T47D (cell line): ENCODE data around the gene SHISA6.

Experiments
- DNase-seq, 2 experiments: peaks; one replicate each; pipeline versions ENCODE4 v3.0.0 to v3.0.0-alpha.2; 2011 to 2012; ENCODE audit warnings: low read depth in 1 of 2, low spot score in 1 of 2
- JUND ChIP-seq: IDR thresholded peaks from 2 replicates; pipeline ENCODE4 v1.6.1; 2012; ENCODE audit warnings: low read depth
- in situ Hi-C: cut with HindIII; loops from 2 replicates; pipeline ENCODE4 v1.10.0; 2016; ENCODE audit warnings: low sequenced_read_pairs, low pct_unique_long_range_greater_than_20kb

Gene SHISA6

DNA sequence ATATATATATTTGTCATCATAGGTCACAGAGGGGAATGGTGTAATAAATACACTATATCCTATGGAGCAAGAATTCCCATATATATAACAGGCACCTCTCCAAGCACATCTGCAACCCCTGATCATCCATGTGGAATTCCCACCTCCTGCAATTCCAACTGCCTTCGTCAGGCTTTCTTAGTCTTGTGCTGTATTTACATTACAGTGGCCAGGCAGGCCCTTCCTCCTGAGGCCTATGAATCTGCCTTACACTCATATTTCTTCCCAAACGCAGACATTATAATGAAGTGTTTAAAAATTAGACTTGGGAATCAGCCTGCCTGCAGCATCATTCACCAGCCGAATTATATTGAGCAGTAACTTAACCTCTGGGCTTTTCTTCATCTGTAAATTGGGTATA, 338.0 kb downstream of the SHISA6 start:
- no peak for DNase-seq
- no peak for TF ChIP-seq JUND
- in situ Hi-C loops, result no loop called here

DNA sequence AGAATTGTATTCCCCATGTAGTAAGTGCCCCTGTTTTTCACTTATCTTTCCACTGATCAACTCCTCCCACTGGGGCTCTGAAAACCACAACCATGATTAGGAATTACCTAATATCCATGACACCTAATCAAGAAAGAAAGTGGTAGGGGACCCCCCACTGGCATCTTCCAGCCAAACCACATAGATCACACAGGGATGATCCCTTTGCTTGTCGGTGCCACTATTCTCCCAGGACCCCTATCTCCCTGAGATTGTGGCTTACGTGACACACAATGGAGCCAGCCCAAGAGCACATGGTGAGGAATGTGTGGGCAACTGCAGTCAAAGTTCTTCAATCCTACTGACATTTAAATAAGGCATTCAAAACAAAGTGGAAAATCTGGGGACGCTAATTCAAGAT, 339.7 kb downstream of the SHISA6 start:
- DNase-seq, result no peak
- in situ Hi-C loops, result no loop called here
- TF ChIP-seq JUND, result no peak

DNA sequence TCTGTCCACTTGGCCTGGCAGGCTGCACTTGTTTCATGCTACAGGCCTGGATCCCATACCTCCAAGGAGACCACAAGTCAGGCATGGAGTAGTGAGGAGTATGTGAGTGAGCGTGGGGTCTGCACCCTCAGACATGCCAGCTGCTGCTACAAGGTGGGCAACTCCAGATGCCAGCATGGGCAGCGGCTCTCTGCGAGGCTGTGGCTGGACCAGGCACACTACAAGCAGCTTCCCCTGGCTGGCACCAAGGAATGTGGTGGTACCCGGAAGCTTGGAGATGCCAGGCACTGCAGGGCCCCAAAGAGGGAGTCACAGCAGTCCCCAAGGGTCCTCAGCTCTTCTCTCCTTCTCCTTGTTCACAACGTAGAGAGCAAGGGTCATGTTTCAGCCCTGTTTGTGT, 341.2 kb downstream of the SHISA6 start:
- TF ChIP-seq JUND, result no peak
- in situ Hi-C loops, result no loop called here
- no peak for DNase-seq

DNA sequence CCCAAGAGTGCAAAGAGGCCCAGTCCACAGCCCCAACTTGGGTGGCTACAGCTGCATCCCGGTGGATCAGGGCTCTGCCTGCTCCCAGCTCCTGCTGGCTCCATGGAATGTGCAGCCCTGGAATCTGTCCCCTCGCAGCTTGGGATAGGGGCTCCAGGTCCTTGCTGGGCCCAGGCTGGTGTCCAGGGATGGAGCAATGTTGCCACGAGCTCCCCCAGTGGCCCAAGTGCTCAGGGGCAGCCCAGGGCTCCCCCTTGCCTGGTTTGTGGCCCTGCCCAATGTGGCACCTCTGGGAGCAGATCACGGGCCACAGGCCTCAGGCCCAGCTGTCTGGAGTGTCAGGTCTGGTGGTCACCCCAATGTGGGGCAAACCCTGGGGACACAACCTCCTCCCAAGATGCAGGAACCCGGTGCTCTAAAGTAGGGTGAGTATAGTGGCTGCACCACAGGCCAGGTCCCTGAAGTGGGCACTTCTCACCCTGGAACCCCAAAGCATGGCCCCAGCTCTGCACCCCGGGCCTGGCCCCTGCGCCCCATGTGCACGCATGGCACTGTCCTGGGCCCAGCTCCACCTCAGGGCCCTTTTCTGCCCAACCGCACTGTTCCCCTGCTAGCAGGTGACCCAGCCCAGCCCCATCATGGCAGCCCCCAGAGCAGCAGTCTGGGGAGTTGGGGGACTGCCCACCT, 342.4 kb downstream of the SHISA6 start:
- in situ Hi-C loops, result no loop called here
- DNase-seq, result no peak
- no peak for TF ChIP-seq JUND

DNA sequence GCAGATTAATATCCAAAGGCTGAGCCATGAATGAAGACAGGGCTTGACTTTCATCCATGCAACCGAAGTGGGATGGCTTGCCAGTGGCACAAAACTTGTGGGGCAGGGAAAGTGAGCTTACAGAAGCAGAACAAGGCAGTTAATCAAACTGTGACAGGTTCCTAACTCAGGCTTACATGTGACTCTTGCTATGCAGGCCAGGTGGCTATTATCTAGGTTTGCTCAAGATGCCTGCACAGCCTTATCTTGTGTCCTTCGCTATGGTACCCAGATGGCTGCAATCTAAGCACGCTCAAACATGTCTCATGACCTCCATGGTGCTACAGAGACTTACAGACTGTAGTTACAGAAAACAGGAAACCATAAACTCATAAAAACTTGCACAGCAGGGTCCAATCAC, 348.7 kb downstream of the SHISA6 start:
- no peak for DNase-seq
- TF ChIP-seq JUND, result no peak
- in situ Hi-C loops, result no loop called here

DNA sequence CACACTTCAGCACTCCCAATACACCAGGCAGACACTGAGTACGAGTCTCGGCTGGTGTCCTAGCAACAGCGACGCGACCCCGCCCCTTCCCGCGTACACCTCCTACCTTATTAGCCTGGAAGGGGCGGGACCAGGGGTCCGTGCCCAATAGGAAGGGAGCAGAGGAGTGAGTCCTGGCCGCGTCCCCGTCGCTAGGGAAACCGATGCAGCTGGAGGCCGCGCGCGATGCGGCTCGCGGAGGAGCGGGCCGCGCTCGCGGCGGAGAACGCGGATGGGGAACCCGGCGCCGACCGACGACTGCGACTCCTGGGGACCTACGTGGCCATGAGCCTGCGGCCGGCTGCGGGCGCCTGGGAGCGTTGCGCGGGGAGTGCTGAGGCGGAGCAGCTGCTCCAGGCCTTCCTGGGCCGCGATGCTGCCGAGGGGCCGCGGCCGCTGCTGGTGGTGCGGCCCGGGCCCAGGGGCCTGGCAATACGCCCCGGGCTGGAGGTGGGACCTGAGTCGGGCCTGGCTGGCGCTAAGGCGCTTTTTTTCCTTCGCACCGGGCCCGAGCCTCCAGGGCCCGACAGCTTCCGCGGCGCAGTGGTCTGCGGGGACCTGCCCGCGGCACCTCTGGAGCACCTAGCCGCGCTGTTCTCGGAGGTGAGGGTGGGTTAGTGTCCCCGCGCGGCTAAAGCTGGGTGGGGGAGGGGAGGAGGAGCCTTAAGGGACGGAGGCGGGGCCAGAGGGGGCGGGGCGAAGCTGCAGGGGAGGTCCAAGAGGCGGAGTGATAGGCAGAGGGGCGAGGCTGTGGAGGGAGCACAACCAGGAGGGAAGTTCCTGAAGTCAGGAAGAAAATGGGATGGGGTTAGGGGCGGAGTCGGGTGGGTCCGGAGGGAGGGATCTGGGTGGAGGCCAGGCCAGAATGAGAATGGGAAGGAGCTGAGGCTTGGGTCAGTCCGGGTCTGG, 357.5 kb downstream of the SHISA6 start, which contains the start of gene DNAH9:
Gene DNAH9 (plus strand): TSS at position 197 of the 948 bp plus-strand sequence. CDS start 29 bp downstream, at position 226.
- in situ Hi-C loops, result no loop called here
- DNase-seq, result no peak
- no peak for TF ChIP-seq JUND

GRCh38 chr17:11601661-11602060, 360.6 kb downstream of the SHISA6 start:
- DNase-seq, result no peak
- in situ Hi-C loops, result no loop called here
- no peak for TF ChIP-seq JUND

- in situ Hi-C loops, result no loop called here
- no peak for TF ChIP-seq JUND
- DNase-seq, result peak in 1 of 2 experiments; percentile 3
Measured at GRCh38 chr17:11608396-11608795, 367.4 kb downstream of the SHISA6 start.

DNA sequence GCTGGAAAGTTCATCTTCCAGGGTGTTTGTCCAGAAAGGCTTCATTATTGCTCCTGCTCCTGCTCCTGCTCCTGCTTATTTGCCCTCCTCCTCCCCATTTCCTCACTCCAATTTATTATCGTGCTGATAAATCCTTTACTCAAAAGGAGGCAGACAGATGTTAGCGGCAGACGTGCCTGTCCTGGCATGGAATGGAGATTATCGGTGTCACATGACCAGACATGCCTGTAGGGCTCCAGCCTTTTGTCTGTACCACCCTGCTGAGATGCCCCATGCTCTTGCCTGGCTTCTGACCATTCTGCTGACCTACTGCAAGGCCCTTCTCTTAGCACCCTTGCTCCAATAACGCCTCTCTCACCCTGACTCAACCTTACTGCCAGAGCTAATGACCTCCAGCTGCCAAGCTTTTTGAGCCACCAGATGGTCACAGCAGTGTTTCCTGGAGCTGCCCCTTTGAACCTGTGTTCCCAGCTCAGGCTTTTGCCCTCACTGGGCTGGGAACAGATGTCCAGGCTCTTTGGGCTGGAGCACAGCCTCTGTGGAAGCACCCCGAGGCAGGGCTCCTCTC, 370.1 kb downstream of the SHISA6 start:
- in situ Hi-C loops, result no loop called here
- no peak for TF ChIP-seq JUND
- no peak for DNase-seq

GRCh38 chr17:11612956-11613355, 371.9 kb downstream of the SHISA6 start:
- no peak for TF ChIP-seq JUND
- DNase-seq, result no peak

More at GRCh38 chr17:11612956-11613355, 371.9 kb downstream of the SHISA6 start:
- in situ Hi-C loops, result no loop called here
